Lung (tissue), 12 donors: ENCODE data around the gene ZNF319. TPM values are rescaled to one million over a fixed set of nuclear protein-coding genes. Genes with fewer than 3 reads are reported as not detected.

Source experiments
- ATAC-seq: fragments of 200-7000 bp; cut with Tn5 transposase; one replicate; pipeline ENCODE4 v1.9.1; 2020; ENCODE audit warnings: moderate number of reproducible peaks; ENCODE audit not compliant: insufficient read depth, low FRiP score
- DNase-seq, 3 donors: peaks; one replicate each; pipeline ENCODE4 v3.0.0-alpha.2; 2013 to 2017
- H3K27ac ChIP-seq, 2 donors: one replicate each; pipeline ENCODE4 v1.5.1; 2013; ENCODE audit warnings: mild to moderate bottlenecking in 2 of 2, moderate library complexity in 2 of 2, control low read depth in 1 of 2, inconsistent platforms in 1 of 2, low read depth in 1 of 2, low read length in 1 of 2
- H3K27me3 ChIP-seq, 3 donors: one replicate each; pipeline ENCODE4 v1.5.1; 2013; ENCODE audit warnings: low read length in 2 of 3; ENCODE audit not compliant: control insufficient read depth in 3 of 3, insufficient read depth in 3 of 3
- H3K36me3 ChIP-seq, 4 donors: one replicate each; pipeline ENCODE4 v1.5.1; 2013; ENCODE audit warnings: low read length in 4 of 4, mild to moderate bottlenecking in 1 of 4, moderate library complexity in 1 of 4; ENCODE audit not compliant: control insufficient read depth in 4 of 4, insufficient read depth in 4 of 4
- H3K4me1 ChIP-seq, 5 donors: one replicate each; pipeline ENCODE4 v1.5.1; 2013; ENCODE audit warnings: low read length in 5 of 5, mild to moderate bottlenecking in 2 of 5, moderate library complexity in 1 of 5; ENCODE audit not compliant: control insufficient read depth in 5 of 5, insufficient read depth in 5 of 5
- H3K4me3 ChIP-seq: one replicate; pipeline ENCODE4 v1.5.1; 2013; ENCODE audit warnings: mild to moderate bottlenecking, control low read depth, moderate library complexity
- H3K9ac ChIP-seq, 2 donors: one replicate each; pipeline ENCODE4 v1.5.1; 2013; ENCODE audit warnings: low read length in 2 of 2, control low read depth in 1 of 2; ENCODE audit not compliant: insufficient read depth in 1 of 2
- H3K9me3 ChIP-seq, 4 donors: one replicate each; pipeline ENCODE4 v1.5.1; 2013; ENCODE audit warnings: low read length in 3 of 4, mild to moderate bottlenecking in 1 of 4, moderate library complexity in 1 of 4; ENCODE audit not compliant: control insufficient read depth in 4 of 4, insufficient read depth in 3 of 4
- CTCF ChIP-seq: IDR thresholded peaks from 2 replicates; pipeline ENCODE4 v1.5.1; 2012; ENCODE audit warnings: mild to moderate bottlenecking; ENCODE audit errors: control extremely low read depth, extremely low read depth
- WGBS, 2 donors: extraction: QIAGEN DNeasy Blood & Tissue Kit; methylation state at CpG; one replicate each; pipeline ENCODE4 v1.1.7; 2013; 5-methylcytosine and 5-hydroxymethylcytosine counted together
- polyA plus RNA-seq, 2 donors: library from polyadenylated mRNA; stranded (reverse); fragments of 200-250 nt; gene quantifications; one replicate each; pipeline ENCODE4 v1.2.1, GENCODE V29; 2013
- total RNA-seq, 2 donors: library from RNA; depleted of rRNA in 1 of 2; stranded (reverse); fragments of >200 nt in 1 of 2; gene quantifications; one replicate each; pipeline ENCODE4 v1.2.1, GENCODE V29; 2014 to 2021
- donor health status: control.
- donor health status: control.
- donor health status: Bipolar disorder and iron deficiency.
- donor health status: healthy.
- donor health status: DM: yes; HTN: yes; CAD: no.

Gene ZNF319
- total and polyA plus RNA-seq, 4 donors = 6.0 to 15.3 (median 9.6) TPM

GRCh38 chr16:58042886-58043515 is 42.5 kb upstream of the ZNF319 start:
- peaks cover 0 to 8% (median 4%) of the 10 kb centered on the region in 5 donors for H3K4me1 ChIP-seq
- peaks cover 0 to 42% (median 1%) of the 10 kb centered on the region in 4 donors for H3K36me3 ChIP-seq
- no peak overlapping the region for H3K4me3 ChIP-seq
- no peak for DNase-seq
- H3K27ac ChIP-seq = no peak overlapping the region
- no peak for TF ChIP-seq CTCF
- no peaks in the 10 kb centered on the region for H3K27me3 ChIP-seq
- H3K9me3 ChIP-seq = no peaks in the 10 kb centered on the region
- 96% methylated on average over 16 of the region's 16 CpGs for WGBS, 2 donors
- ATAC-seq = no peak
- H3K9ac ChIP-seq = no peak overlapping the region

- no peaks in the 10 kb centered on the region for H3K9me3 ChIP-seq
- 94 to 95% methylated on average over 22 of the region's 22 CpGs for WGBS, 2 donors
- no peak overlapping the region for H3K27ac ChIP-seq
- peaks cover 0 to 4% (median 0%) of the 10 kb centered on the region in 5 donors for H3K4me1 ChIP-seq
- H3K27me3 ChIP-seq = no peaks in the 10 kb centered on the region
- TF ChIP-seq CTCF = no peak
- peaks cover 0 to 42% (median 3%) of the 10 kb centered on the region in 4 donors for H3K36me3 ChIP-seq
- no peak overlapping the region for H3K4me3 ChIP-seq
- H3K9ac ChIP-seq = no peak overlapping the region
- DNase-seq = no peak
- no peak for ATAC-seq
Measured at GRCh38 chr16:58042001-58042885, 41.8 kb upstream of the ZNF319 start.

- no peak overlapping the region for H3K27ac ChIP-seq
- DNase-seq (no peak), ATAC-seq (no peak)
- no peak overlapping the region for H3K9ac ChIP-seq
- no peak for TF ChIP-seq CTCF
- H3K4me3 ChIP-seq = no peak overlapping the region
- 94 to 97% methylated on average over 15 to 18 of the region's 18 CpGs for WGBS, 2 donors
- no peaks in the 10 kb centered on the region for H3K4me1 ChIP-seq
- peaks cover 0 to 42% (median 3%) of the 10 kb centered on the region in 4 donors for H3K36me3 ChIP-seq
- H3K9me3 ChIP-seq = no peaks in the 10 kb centered on the region
- no peaks in the 10 kb centered on the region for H3K27me3 ChIP-seq
Measured at GRCh38 chr16:58041628-58041955, 41.1 kb upstream of the ZNF319 start.
